IMR-90 (cell line): ENCODE data around the gene WDR90. TPM values are rescaled to one million over a fixed set of nuclear protein-coding genes. Genes with fewer than 3 reads are reported as not detected.

Source experiments
- ATAC-seq: fragments of 200-7000 bp; cut with Tn5 transposase; 2 replicates; pipeline ENCODE4 v1.9.1; 2020; ENCODE audit warnings: low read depth, mild to moderate bottlenecking, moderate library complexity
- BruUV-seq: library from RNA; stranded (reverse); fragments of 400-500 nt; replicated peaks from 2 replicates; lab custom pipeline; 2021; lab: Mats Ljungman, UMichigan
- CTCF ChIA-PET: fragments of 300-600 bp; formaldehyde crosslinking; extraction: SDS; loops from one replicate; lab custom pipeline; 2021; ENCODE audit warnings: antibody characterized with exemption; lab: Yijun Ruan, JAX
- POLR2A ChIA-PET: fragments of 300-600 bp; sonication (Branson Sonifier 250); formaldehyde crosslinking; loops from one replicate; lab custom pipeline; 2022; ENCODE audit warnings: antibody characterized with exemption; ENCODE audit not compliant: unreplicated experiment; lab: Charles Lee
- DNase-seq: peaks from one replicate; pipeline ENCODE4 v3.0.0; 2013
- H2AFZ ChIP-seq: replicated peaks from 2 replicates; pipeline ENCODE3; 2013; ENCODE audit warnings: low read length, mild to moderate bottlenecking; ENCODE audit not compliant: poor library complexity
- H2AK5ac ChIP-seq: 2 replicates; pipeline ENCODE4 v1.6.1; 2013; ENCODE audit warnings: low read depth, low read length, inconsistent platforms
- H2AK9ac ChIP-seq: replicated peaks from 2 replicates; pipeline ENCODE3; 2013; ENCODE audit warnings: mild to moderate bottlenecking, low read depth, low read length, moderate library complexity; ENCODE audit not compliant: poor library complexity
- H2BK120ac ChIP-seq: 2 replicates; pipeline ENCODE4 v1.6.1; 2013; ENCODE audit warnings: low read depth, low read length, inconsistent platforms
- H2BK15ac ChIP-seq: 3 replicates; pipeline ENCODE4 v1.6.1; 2013; ENCODE audit warnings: low read depth, low read length, inconsistent platforms
- H2BK20ac ChIP-seq: 2 replicates; pipeline ENCODE4 v1.6.1; 2013; ENCODE audit warnings: low read depth, mild to moderate bottlenecking, inconsistent platforms, low read length, moderate library complexity
- H2BK5ac ChIP-seq: 2 replicates; pipeline ENCODE4 v1.6.1; 2013; ENCODE audit warnings: mild to moderate bottlenecking, low read depth, low read length, inconsistent platforms; ENCODE audit not compliant: poor library complexity, severe bottlenecking
- H3K14ac ChIP-seq: replicated peaks from 2 replicates; pipeline ENCODE4 v1.6.1; 2013; ENCODE audit warnings: low read depth, low read length, inconsistent platforms
- H3K18ac ChIP-seq: 2 replicates; pipeline ENCODE4 v1.6.1; 2013; ENCODE audit warnings: low read depth, low read length, control low read depth
- H3K23ac ChIP-seq: 2 replicates; pipeline ENCODE4 v1.6.1; 2013; ENCODE audit warnings: low read depth, low read length, inconsistent platforms
- H3K27ac ChIP-seq: 2 replicates; pipeline ENCODE4 v1.5.1; 2013; ENCODE audit warnings: mild to moderate bottlenecking, control low read depth, low read length; ENCODE audit not compliant: insufficient read depth
- H3K27me3 ChIP-seq: 2 replicates; pipeline ENCODE4 v1.6.1; 2013; ENCODE audit warnings: low read length; ENCODE audit not compliant: control insufficient read depth, insufficient read depth
- H3K36me3 ChIP-seq: 2 replicates; pipeline ENCODE4 v1.6.1; 2013; ENCODE audit warnings: low read length, mixed read lengths; ENCODE audit not compliant: control insufficient read depth, insufficient read depth
- H3K4ac ChIP-seq: 2 replicates; pipeline ENCODE4 v1.6.1; 2013; ENCODE audit warnings: low read depth, low read length, inconsistent platforms
- H3K4me1 ChIP-seq: 2 replicates; pipeline ENCODE4 v1.6.1; 2013; ENCODE audit warnings: low read length, mixed read lengths; ENCODE audit not compliant: control insufficient read depth, insufficient read depth
- H3K4me2 ChIP-seq: 2 replicates; pipeline ENCODE4 v1.6.1; 2013; ENCODE audit warnings: low read depth, mild to moderate bottlenecking, control low read depth, low read length, moderate library complexity
- H3K4me3 ChIP-seq: 2 replicates; pipeline ENCODE4 v1.5.1; 2013; ENCODE audit warnings: low read depth, mild to moderate bottlenecking, control low read depth, low read length, moderate library complexity; ENCODE audit not compliant: insufficient read depth
- H3K56ac ChIP-seq: 2 replicates; pipeline ENCODE4 v1.6.1; 2013; ENCODE audit warnings: low read length, inconsistent platforms; ENCODE audit not compliant: insufficient read depth; ENCODE audit errors: extremely low read depth
- H3K79me1 ChIP-seq, 2 experiments: 2 replicates each; pipeline ENCODE4 v1.6.1; 2013; ENCODE audit warnings: low read length in 2 of 2, inconsistent platforms in 1 of 2, low read depth in 1 of 2
- H3K9ac ChIP-seq: 2 replicates; pipeline ENCODE4 v1.6.1; 2013; ENCODE audit warnings: low read depth, low read length, control low read depth
- H3K9me1 ChIP-seq: 2 replicates; pipeline ENCODE4 v1.6.1; 2013; ENCODE audit warnings: low read length, inconsistent platforms; ENCODE audit not compliant: insufficient read depth
- H3K9me3 ChIP-seq: 2 replicates; pipeline ENCODE4 v1.6.1; 2013; ENCODE audit warnings: low read length; ENCODE audit not compliant: control insufficient read depth, insufficient read depth
- H4K20me1 ChIP-seq: 2 replicates; pipeline ENCODE4 v1.6.1; 2013; ENCODE audit warnings: low read length, inconsistent platforms; ENCODE audit not compliant: insufficient read depth
- H4K5ac ChIP-seq: 2 replicates; pipeline ENCODE4 v1.6.1; 2013; ENCODE audit warnings: mild to moderate bottlenecking, low read depth, low read length, control low read depth
- H4K8ac ChIP-seq, 2 experiments: 2 replicates each; pipeline ENCODE4 v1.6.1; 2013; ENCODE audit warnings: low read depth in 2 of 2, low read length in 2 of 2, control low read depth in 1 of 2, inconsistent platforms in 1 of 2
- H4K91ac ChIP-seq: 2 replicates; pipeline ENCODE4 v1.6.1; 2013; ENCODE audit warnings: low read depth, low read length, inconsistent platforms; ENCODE audit not compliant: insufficient read depth
- BHLHE40 ChIP-seq: fragments of 150-350 bp; IDR thresholded peaks from 2 replicates; pipeline ENCODE4 v1.6.1; 2016; ENCODE audit warnings: mild to moderate bottlenecking, low read depth, low read length
- CEBPB ChIP-seq: IDR thresholded peaks from 2 replicates; pipeline ENCODE4 v1.6.1; 2012; ENCODE audit warnings: low read depth, low read length, improper control_type of control experiment
- CHD1 ChIP-seq: IDR thresholded peaks from 2 replicates; pipeline ENCODE4 v1.6.1; 2012; ENCODE audit warnings: low read depth, low read length, improper control_type of control experiment
- CTCF ChIP-seq: conservative IDR thresholded peaks from 2 replicates; pipeline ENCODE4 v1.5.1; 2012; ENCODE audit warnings: mild to moderate bottlenecking, low read depth, low read length, improper control_type of control experiment
- ELK1 ChIP-seq: fragments of 150-350 bp; IDR thresholded peaks from 2 replicates; pipeline ENCODE4 v1.6.1; 2016; ENCODE audit warnings: low read depth, mild to moderate bottlenecking, low read length, moderate library complexity, borderline replicate concordance
- FOS ChIP-seq: fragments of 150-350 bp; IDR thresholded peaks from 2 replicates; pipeline ENCODE4 v1.6.1; 2016; ENCODE audit warnings: low read depth, low read length
- MAFK ChIP-seq: IDR thresholded peaks from 2 replicates; pipeline ENCODE4 v1.6.1; 2012; ENCODE audit warnings: low read depth, low read length, improper control_type of control experiment
- MAZ ChIP-seq: IDR thresholded peaks from 2 replicates; pipeline ENCODE4 v1.6.1; 2012; ENCODE audit warnings: low read depth, mild to moderate bottlenecking, low read length, improper control_type of control experiment, moderate library complexity, borderline replicate concordance
- MXI1 ChIP-seq: IDR thresholded peaks from 2 replicates; pipeline ENCODE4 v1.6.1; 2012; ENCODE audit warnings: low read depth, mild to moderate bottlenecking, low read length, moderate library complexity, borderline replicate concordance
- NFE2L2 ChIP-seq: fragments of 150-350 bp; IDR thresholded peaks from 2 replicates; pipeline ENCODE4 v1.6.1; 2016; ENCODE audit warnings: low read depth, mild to moderate bottlenecking, low read length
- POLR2A ChIP-seq: IDR thresholded peaks from 2 replicates; pipeline ENCODE4 v1.6.1; 2012; ENCODE audit warnings: mild to moderate bottlenecking, low read depth, low read length
- RAD21 ChIP-seq: IDR thresholded peaks from 2 replicates; pipeline ENCODE4 v1.6.1; 2012; ENCODE audit warnings: low read length, improper control_type of control experiment
- RCOR1 ChIP-seq: IDR thresholded peaks from 2 replicates; pipeline ENCODE4 v1.6.1; 2012; ENCODE audit warnings: mild to moderate bottlenecking, low read length, improper control_type of control experiment; ENCODE audit not compliant: insufficient replicate concordance
- RFX5 ChIP-seq: IDR thresholded peaks from 2 replicates; pipeline ENCODE4 v1.8.0; 2012; ENCODE audit warnings: low read depth, mild to moderate bottlenecking, low read length, moderate library complexity
- SMC3 ChIP-seq: fragments of 150-350 bp; IDR thresholded peaks from 2 replicates; pipeline ENCODE4 v1.6.1; 2016; ENCODE audit warnings: low read depth, mild to moderate bottlenecking, antibody characterized with exemption, low read length, moderate library complexity
- USF2 ChIP-seq: fragments of 150-350 bp; IDR thresholded peaks from 2 replicates; pipeline ENCODE4 v1.6.1; 2017; ENCODE audit warnings: mild to moderate bottlenecking, antibody characterized with exemption, low read length, low read depth
- WGBS, 2 experiments: methylation state at CpG; one replicate each; pipeline versions ENCODE4 v1.1.5 to v1.1.7; 2013; ENCODE audit warnings: missing lambda C conversion rate in 2 of 2; ENCODE audit not compliant: insufficient read length in 1 of 2; ENCODE audit errors: extremely low coverage in 2 of 2; 5-methylcytosine and 5-hydroxymethylcytosine counted together
- dilution Hi-C: fragments of 300-500 bp; cut with HindIII; formaldehyde crosslinking; loops from one replicate; pipeline ENCODE4 v1.14.3; 2018; ENCODE audit warnings: low sequenced_read_pairs; ENCODE audit not compliant: unreplicated experiment
- in situ Hi-C: fragments of 300-500 bp; cut with MboI; formaldehyde crosslinking; loops from 3 replicates; pipeline ENCODE4 v1.14.3; 2019; ENCODE audit warnings: low sequenced_read_pairs, inconsistent platforms, mixed read lengths
- intact Hi-C: fragments of 100-400 bp; cut with micrococcal nuclease; formaldehyde crosslinking; loops from 2 replicates; pipeline ENCODE4 v1.10.0; 2022
- polyA plus RNA-seq, 3 experiments: library from polyadenylated mRNA; depleted of rRNA; stranded (reverse); fragments of >200 nt; gene quantifications; 2 replicates each; pipeline ENCODE4 v1.2.3, GENCODE V29; 2012; ENCODE audit warnings: low replicate concordance in 1 of 3
- total RNA-seq: library from RNA; depleted of rRNA; stranded (reverse); fragments of >200 nt; gene quantifications from 2 replicates; pipeline ENCODE4 v1.2.3, GENCODE V29; 2012

Gene WDR90
- total and polyA plus RNA-seq, 2 of the 4 experiments (the other 2 are of a cell fraction) = 1.4 to 18.7 TPM

- Histone ChIP-seq H2BK20ac (no peak overlapping the region), H3K4ac (no peak overlapping the region), H3K9ac (no peak overlapping the region), H3K4me3 (no peak overlapping the region), H3K14ac (no peak overlapping the region), H2AK9ac (peak overlapping the region; percentile 23), H2BK120ac (no peak overlapping the region), H4K5ac (no peak overlapping the region), H3K27me3 (no peaks in the 10 kb centered on the region), H2BK15ac (no peak overlapping the region), H3K9me3 (no peaks in the 10 kb centered on the region), H3K18ac (no peak overlapping the region), H4K8ac (no peak overlapping the region), H2AK5ac (no peak overlapping the region), H3K56ac (no peak overlapping the region), H3K36me3 (no peaks in the 10 kb centered on the region), H2BK5ac (no peak overlapping the region), H3K4me2 (no peak overlapping the region; the same call in 1 of the 2 replicates), H3K27ac (no peak overlapping the region), H4K91ac (no peak overlapping the region), H3K23ac (no peak overlapping the region), H3K79me1 (peaks cover 3 to 25% of the 10 kb centered on the region in 2 experiments; a peak in 2 of 4 replicates), H3K9me1 (peaks cover 11% of the 10 kb centered on the region; the same call in 1 of the 2 replicates), H2AFZ (no peak overlapping the region), H3K4me1 (peaks cover 11% of the 10 kb centered on the region), H4K20me1 (peaks cover 4% of the 10 kb centered on the region)
- no peak for TF ChIP-seq USF2
- TF ChIP-seq CEBPB = no peak
- no peak for TF ChIP-seq BHLHE40
- no peak for TF ChIP-seq SMC3
- no peak for TF ChIP-seq MAFK
- no peak for TF ChIP-seq RAD21
- TF ChIP-seq POLR2A = no peak
- TF ChIP-seq FOS = no peak
- no peak for TF ChIP-seq CHD1
- TF ChIP-seq NFE2L2 = no peak
- no peak for TF ChIP-seq ELK1
- TF ChIP-seq CTCF = no peak
- TF ChIP-seq RCOR1 = no peak
- TF ChIP-seq MAZ = no peak
- no peak for TF ChIP-seq RFX5
- TF ChIP-seq MXI1 = no peak
- in situ Hi-C loops (loop anchor here (10.0 kb wide), 1 partner anchor 246 kb away; the partner anchor contains the start of gene NME4), intact Hi-C loops (no loop called here), dilution Hi-C loops (no loop called here)
- DNase-seq = no peak
- WGBS, 2 experiments = no CpG with 5 or more reads among the region's 5 CpGs
- no TSS peak for BruUV-seq
- ATAC-seq = no peak
- ChIA-PET POLR2A (no interaction called here), CTCF (no interaction called here)
These were observed 8.6 kb upstream of the WDR90 start for GRCh38 chr16:640614-641013.
